ENCODE measurements around the gene PLEKHG4B.

GRCh38 chr5:208449-209114 lies 116.6 kb downstream of the PLEKHG4B start:
- TF ChIP-seq CTCF (IDR thresholded peaks at IDR 0.05; ENCODE audit: low read depth, low read length), result no peak
- TF ChIP-seq EZH2phosphoT487 (IDR thresholded peaks at IDR 0.05; ENCODE audit: low read depth), result no peak

All from OCI-LY3 (cell line).